Measurements from ENCODE around the gene NEUROD4.

NEUROD4 gene

DNA sequence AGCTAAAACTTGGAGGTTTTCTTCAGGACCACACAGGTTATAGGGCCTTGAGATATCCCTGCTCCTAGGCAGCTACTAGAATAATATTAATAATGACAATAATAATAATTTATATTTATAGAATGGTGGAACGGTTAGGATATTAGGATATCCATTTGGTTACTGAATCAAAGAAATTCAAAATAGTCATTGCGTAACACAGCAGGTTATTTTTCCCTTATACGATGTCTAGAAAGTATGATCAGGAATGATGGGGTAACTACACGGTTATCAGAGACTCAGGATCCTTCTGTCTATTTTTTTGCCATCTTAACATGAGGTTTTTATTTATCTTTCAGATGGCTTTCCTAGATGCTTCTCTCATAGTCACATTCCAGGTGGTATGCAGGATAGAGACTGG, 39.0 kb downstream of the NEUROD4 start:
- DNase-seq (ENCODE audit: low read depth in 2 of 2): no peak

DNA sequence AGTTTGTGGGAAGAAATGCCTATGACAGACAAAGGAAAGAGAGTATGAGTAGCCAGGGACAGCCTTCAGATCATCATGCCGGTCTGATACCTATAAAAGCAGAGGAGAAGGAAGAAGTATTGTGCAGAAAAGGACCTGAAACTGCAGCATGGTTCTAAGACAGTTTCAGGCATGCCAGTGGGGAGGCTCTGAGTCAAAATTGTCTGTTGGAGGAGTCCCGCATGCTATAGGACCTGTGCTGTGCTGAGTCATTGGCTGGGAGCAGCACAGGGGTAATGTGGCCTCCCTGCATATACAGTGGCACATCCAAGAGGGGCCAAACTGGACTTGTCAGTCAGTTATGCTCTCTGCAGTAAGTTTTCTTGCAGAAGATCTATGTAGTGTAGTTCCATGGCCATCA, 40.7 kb downstream of the NEUROD4 start:
- DNase-seq (ENCODE audit: low read depth in 2 of 2): peak in 1 of 2 donors; percentile 17

DNA sequence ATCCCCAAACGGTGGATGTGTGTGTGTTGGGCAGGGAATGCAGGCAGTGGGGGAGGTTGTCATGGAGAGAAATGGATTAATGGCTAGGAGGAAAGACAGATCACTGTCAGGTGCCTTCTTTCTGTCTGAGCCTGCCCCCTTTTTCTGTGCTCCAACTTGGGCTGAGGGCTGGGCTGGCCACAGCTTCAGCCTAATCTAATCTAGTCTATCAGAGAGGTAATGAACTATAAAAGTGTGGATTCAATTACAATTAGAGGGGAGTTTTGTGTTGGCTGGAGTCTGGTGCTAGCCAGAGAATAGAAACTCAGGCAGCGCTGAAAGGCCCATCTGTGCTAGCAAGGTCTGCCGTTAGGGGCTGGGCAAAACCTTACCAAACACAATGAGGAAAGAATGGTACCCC, 41.2 kb downstream of the NEUROD4 start:
- DNase-seq (ENCODE audit: low read depth in 2 of 2): no peak

DNA sequence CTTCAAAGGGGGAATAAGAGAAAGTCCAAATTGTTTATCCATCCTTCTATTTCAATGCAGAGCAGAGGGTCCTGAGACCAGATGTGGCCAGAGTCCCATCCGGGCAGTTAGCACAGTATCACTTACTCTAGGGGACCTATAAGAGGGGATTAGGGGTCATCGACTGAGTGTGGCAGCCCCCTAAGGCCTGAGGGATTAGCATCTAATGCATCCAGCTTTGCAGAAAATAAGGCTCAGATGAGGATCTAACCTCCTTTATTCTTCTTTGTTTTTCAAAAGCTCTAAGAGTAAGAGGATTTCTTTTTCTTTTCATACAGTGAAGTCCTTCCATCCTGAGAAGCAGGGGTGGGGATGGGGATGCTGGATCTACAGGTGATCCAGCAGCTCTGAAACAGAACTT, 43.5 kb downstream of the NEUROD4 start:
- no peak for DNase-seq (ENCODE audit: low read depth in 2 of 2)

DNA sequence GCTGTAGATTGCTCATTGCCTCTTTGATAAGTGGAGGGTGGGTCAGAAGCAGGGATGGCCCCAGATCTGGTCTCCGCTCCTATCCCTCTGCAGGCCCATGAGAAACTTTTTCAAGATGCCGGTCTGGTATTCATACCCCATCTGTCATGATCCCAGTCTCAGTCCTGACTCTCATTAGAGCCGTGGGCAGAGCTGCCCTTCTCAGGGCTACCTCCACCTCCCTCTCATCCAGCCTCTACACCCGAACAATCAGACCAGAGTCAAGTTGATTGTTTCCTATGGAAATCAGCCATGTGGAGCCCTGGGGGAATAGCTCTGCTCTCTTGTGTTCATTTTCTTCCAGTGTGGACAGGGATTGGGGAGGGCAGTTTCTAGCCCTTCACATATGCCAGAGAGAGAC, 45.8 kb downstream of the NEUROD4 start:
- DNase-seq (ENCODE audit: low read depth in 2 of 2): no peak

DNA sequence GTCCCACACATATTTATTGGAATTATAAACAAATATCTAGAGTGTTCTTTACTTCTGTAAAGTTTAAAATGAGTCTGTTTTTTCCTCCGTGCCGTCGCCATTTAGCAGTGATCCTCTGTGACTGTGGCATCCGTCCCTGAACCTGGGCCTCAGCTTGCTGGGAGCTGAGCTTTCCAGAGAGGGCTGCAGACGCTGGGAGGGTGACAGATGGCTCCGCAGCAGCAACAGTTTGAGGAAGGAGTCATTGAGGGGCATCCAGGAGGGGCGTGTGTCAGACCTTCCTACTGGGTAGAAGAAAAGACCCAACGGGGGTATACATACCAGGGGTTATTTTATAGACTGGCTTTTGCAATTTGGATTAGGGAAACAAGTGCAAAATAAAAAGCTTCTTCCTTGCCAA, 47.9 kb downstream of the NEUROD4 start:
- DNase-seq (ENCODE audit: low read depth in 2 of 2): no peak

DNA sequence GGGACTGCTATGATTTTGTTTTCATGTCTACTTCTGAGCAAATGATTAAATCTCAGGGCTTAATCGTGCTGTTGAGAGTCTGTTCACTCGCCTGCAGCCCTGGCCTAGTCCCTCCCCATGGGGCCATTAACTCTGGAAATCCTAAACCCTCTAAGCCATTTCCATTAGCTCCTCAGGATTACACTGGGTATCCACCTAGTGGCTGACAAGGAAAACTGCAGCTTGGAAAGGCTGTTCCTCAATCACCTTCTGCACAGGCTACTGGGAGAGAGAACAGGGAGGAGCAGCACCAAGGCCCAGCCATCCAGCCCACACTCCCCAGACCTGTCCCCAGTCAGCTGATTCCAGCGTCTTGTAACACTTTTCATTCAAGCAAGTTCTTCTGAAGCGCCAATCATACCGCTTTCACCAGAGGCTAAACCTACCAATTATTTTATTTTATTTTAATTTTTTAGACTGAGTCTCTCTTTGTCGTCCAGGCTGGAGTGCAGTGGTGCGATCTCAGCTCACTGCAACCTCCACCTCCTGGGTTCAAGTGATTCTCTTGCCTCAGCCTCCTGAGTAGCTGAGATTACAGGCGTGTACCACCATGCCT, 48.7 kb downstream of the NEUROD4 start:
- DNase-seq (ENCODE audit: low read depth in 2 of 2): no peak

DNA sequence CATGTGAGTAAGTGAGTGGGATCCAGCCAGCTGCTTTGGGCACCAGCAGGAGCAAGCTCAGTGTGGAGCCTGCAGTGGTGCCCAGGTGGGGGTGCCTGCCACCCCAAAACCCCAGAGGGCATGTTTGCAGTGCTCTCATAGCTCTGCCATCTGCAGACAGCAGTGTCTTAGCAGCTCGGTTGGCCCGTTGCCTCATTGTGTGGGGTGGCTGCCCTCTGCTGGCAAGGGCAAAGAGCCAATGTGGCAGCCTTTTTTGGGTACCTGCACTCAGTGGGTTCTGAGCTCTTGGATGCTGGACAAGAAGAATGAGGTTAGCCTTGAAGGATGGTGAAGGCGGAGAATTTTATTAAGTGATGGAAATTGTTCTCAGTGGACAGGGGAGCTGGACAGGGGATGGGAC, 52.3 kb downstream of the NEUROD4 start:
- peak; percentile 56 to 62 for DNase-seq (ENCODE audit: low read depth in 2 of 2)

DNA sequence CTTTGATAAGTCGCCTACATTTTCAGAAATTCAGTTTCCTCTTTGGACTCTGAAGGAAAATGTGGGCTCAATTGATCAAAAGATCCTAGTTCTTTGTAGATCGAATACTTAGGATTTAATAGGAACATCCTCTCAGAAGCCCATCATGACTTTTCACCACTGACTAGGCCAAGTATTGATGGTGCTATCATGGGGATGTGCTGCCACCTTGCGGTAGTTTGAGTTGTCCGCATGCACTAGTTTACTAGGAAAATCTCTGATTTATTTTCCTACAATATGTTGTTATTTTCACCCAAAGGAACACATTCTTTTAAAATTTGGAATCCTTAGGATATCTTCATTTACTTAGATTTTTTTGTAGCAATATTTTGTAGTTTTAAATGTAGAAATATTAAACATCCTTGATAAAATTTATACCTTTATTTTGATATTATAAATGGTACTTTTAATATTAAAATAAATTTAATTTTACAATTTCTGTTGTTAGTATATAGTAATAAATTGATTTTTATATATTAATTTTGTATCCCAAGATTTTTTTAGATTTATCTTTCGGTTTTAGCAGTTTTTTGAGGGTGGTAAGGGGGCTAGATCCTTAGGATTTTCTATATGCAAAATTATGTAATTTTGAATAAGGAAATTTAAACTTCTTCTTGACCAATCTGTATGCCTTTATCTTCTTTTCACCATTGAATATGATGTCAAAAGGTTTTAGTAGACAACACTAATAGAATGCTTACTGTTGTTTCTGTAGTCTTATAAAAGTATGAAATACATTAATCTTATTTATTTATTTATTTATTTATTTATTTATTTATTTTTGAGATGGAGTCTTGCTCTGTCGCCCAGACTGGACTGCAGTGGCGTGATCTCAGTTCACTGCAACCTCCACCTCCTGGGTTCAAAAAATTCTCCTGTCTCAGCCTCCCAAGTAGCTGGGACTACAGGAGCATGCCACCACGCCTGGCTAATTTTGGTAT, 53.6 kb downstream of the NEUROD4 start:
- DNase-seq (ENCODE audit: low read depth in 2 of 2): peak; percentile 46 to 62

DNA sequence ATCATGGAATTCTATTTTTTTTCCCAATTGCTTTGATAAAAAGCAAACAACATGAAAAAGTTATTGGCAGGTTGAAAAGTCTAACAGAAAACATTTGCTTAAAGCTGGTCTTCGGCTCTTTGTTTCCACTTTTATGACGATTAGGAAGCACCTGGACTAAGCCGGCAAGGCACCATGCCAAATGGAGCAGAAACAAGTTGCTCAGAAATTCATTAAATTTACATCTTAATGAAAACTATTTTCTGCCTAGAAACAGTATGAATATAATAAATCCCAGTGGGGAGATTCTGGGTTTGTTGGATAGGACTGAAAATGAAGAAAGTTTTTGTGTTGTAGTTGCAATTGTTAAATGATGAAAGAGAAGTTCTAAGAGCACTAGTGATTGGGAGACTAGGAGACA, 55.0 kb downstream of the NEUROD4 start:
- no peak for DNase-seq (ENCODE audit: low read depth in 2 of 2)

Data from stimulated activated CD8-positive, alpha-beta memory T cell treated with anti-CD3 and anti-CD28 coated beads, Interleukin-2, amount 100 ng/mL, for 48 hours (primary cell).